ENCODE data around the gene SLC9C1.
A peak's percentile ranks its signal among the peaks of the same experiment; 100 is the strongest.

Gene SLC9C1

DNA sequence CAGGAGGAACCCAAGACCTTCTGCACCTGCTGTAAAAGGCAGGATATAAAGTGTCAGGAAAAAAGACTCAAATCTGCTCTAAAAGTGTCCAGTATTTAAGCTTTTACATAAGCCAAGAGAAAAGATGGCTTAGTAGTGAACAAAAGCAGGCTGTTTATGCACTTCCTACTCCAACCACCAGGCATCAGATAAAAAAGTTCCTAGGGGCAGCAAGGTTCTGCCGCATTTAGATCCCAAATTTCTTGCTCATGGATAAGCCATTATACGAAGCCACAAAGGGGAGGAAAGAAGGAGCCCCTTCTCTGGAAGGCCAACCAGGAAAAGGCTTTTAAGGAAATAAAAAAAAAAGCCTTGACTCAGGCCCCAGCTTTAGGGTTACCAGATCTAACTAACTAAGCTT, 10.6 kb upstream of the SLC9C1 start:
- no peak overlapping the region for H4K8ac ChIP-seq (ENCODE audit: low read length)
- 86% methylated on average over 2 of the region's 2 CpGs for WGBS

DNA sequence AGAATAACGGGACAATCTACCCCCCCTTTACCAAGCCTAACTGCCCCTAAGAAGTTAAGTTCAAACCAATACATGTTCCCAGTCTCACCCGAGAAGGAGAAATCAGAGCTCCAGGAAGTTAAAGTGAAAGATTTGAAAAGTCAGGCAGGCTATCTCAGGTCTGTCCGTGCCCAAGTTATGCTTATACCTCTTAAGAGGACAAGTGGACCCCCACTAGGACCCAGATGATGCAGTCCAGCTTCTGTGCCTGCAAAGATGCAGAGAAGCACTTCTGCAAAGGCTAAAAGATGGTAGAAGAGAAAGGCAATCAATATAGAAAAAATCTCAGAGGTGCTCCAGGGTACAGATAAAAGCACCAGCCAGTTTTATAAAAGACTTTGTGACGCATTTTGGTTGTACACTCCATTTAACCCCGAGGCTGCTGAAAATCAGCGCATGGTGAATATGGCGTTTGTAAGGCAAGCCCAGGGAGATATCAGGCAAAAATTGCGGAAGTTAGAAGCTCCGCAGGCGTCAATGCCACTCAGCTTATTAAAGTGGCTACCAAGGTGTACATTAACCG, 9.8 kb upstream of the SLC9C1 start:
- Histone ChIP-seq H3K27me3 (ENCODE audit: control insufficient read depth in 1 of 2, insufficient read depth in 1 of 2, low read length in 2 of 2) (no peaks in the 10 kb centered on the region), H3K27ac (ENCODE audit: low read length, poor library complexity, severe bottlenecking) (peak overlapping the region; percentile 70), H2BK5ac (ENCODE audit: low read depth, low read length, poor library complexity, severe bottlenecking) (no peak overlapping the region), H3K9me3 (ENCODE audit: control insufficient read depth, low read length) (no peaks in the 10 kb centered on the region), H4K8ac (ENCODE audit: low read length) (peak overlapping the region; percentile 87), H3K4ac (ENCODE audit: low read depth in 1 of 2, low read length in 2 of 2) (peak overlapping the region; percentile 67 to 81), H3K4me3 (ENCODE audit: insufficient read depth in 1 of 2, low read depth in 1 of 2, low read length in 2 of 2) (peak overlapping the region in 1 of 2 experiments; percentile 73), H3K23ac (ENCODE audit: low read length in 2 of 2) (no peak overlapping the region), H3K79me1 (replicated peaks; ENCODE audit: low read length, poor library complexity, severe bottlenecking) (no peaks in the 10 kb centered on the region), H3K4me1 (ENCODE audit: control insufficient read depth, insufficient read depth, low read depth, low read length) (peaks cover 7% of the 10 kb centered on the region), H3K9ac (ENCODE audit: low read length) (peak overlapping the region; percentile 78), H2AFZ (ENCODE audit: low read depth, low read length) (peak overlapping the region; percentile 81), H2BK120ac (ENCODE audit: low read depth, low read length) (no peak overlapping the region), H3K14ac (ENCODE audit: low read length in 2 of 2) (no peak overlapping the region), H2BK12ac (ENCODE audit: low read length in 2 of 2) (no peak overlapping the region), H2BK15ac (ENCODE audit: low read depth, poor library complexity, severe bottlenecking) (no peak overlapping the region), H3K36me3 (ENCODE audit: control insufficient read depth in 1 of 2, insufficient read depth in 2 of 2, low read depth in 1 of 2, low read length in 2 of 2) (no peaks in the 10 kb centered on the region), H4K91ac (ENCODE audit: low read length) (no peak overlapping the region), H3K4me2 (ENCODE audit: low read length, poor library complexity, severe bottlenecking) (peak overlapping the region; percentile 30), H2AK5ac (ENCODE audit: low read length, severe bottlenecking) (no peak overlapping the region), H3K18ac (ENCODE audit: low read depth in 1 of 2, low read length in 2 of 2) (peak overlapping the region; percentile 11 to 81)
- 35% methylated on average over 10 of the region's 11 CpGs for WGBS
- peak; percentile 24 for DNase-seq

More for the DNA sequence above, 10.6 kb upstream of the SLC9C1 start:
- peaks cover 7% of the 10 kb centered on the region for H3K4me1 ChIP-seq (ENCODE audit: control insufficient read depth, insufficient read depth, low read depth, low read length)
- no peak overlapping the region for H3K14ac ChIP-seq (ENCODE audit: low read length in 2 of 2)
- H3K23ac ChIP-seq (ENCODE audit: low read length in 2 of 2) = no peak overlapping the region
- no peak overlapping the region for H3K18ac ChIP-seq (ENCODE audit: low read depth in 1 of 2, low read length in 2 of 2)
- no peaks in the 10 kb centered on the region for H3K9me3 ChIP-seq (ENCODE audit: control insufficient read depth, low read length)
- H4K91ac ChIP-seq (ENCODE audit: low read length) = no peak overlapping the region
- no peak for DNase-seq
- no peaks in the 10 kb centered on the region for H3K27me3 ChIP-seq (ENCODE audit: control insufficient read depth in 1 of 2, insufficient read depth in 1 of 2, low read length in 2 of 2)
- no peaks in the 10 kb centered on the region for H3K79me1 ChIP-seq (replicated peaks; ENCODE audit: low read length, poor library complexity, severe bottlenecking)
- H3K4me3 ChIP-seq (ENCODE audit: insufficient read depth in 1 of 2, low read depth in 1 of 2, low read length in 2 of 2) = peak overlapping the region in 1 of 2 experiments; percentile 73
- no peak overlapping the region for H2BK5ac ChIP-seq (ENCODE audit: low read depth, low read length, poor library complexity, severe bottlenecking)
- H3K27ac ChIP-seq (ENCODE audit: low read length, poor library complexity, severe bottlenecking) = no peak overlapping the region
- peak overlapping the region; percentile 78 for H3K9ac ChIP-seq (ENCODE audit: low read length)
- no peak overlapping the region for H2BK120ac ChIP-seq (ENCODE audit: low read depth, low read length)
- H3K36me3 ChIP-seq (ENCODE audit: control insufficient read depth in 1 of 2, insufficient read depth in 2 of 2, low read depth in 1 of 2, low read length in 2 of 2) = no peaks in the 10 kb centered on the region
- no peak overlapping the region for H3K4ac ChIP-seq (ENCODE audit: low read depth in 1 of 2, low read length in 2 of 2)
- no peak overlapping the region for H2AK5ac ChIP-seq (ENCODE audit: low read length, severe bottlenecking)
- peak overlapping the region; percentile 30 for H3K4me2 ChIP-seq (ENCODE audit: low read length, poor library complexity, severe bottlenecking)
- no peak overlapping the region for H2BK12ac ChIP-seq (ENCODE audit: low read length in 2 of 2)
- no peak overlapping the region for H2BK15ac ChIP-seq (ENCODE audit: low read depth, poor library complexity, severe bottlenecking)
- H2AFZ ChIP-seq (ENCODE audit: low read depth, low read length) = peak overlapping the region; percentile 81

DNA sequence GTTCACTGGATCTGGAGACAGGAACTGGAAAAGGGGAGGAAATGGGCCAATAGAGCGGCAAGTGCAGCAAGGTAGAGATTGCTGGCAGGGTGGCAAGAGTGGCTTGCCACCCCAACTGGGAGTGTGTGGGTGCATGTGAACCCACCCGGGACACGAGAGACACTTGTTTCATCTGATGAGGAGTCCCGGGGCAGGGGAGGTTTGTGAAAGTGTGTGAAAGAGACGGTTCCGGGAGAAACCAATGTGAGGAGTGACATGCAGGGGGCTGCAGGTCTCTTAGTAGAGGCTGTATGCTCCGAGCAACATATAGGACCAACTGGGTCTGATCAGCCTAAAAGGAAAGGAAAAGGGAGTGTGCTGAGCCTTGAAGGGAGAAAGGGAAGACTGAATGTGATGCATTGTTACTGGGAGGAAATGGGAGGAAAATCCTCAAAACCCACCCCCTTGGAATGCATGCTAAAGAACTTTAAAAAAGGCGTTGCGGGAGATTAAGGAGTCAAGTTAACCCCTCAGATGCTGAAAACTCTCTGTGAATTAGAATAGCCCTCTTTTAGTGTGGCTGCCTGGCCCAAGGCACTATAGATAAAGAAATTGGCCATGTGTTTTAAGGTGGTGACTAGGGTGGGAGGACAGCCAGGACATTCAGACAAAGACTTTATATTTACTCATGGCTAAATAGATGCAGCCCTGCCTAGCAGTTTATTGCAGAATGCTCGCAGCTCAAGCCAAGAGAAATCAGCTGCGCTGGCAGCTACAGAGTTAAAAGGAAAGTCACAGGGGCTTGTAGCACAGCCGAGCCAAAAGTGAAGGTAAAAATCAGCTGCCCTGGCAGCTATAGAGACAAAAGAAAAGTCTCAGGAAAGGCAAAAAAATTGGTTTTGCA, 9.1 kb upstream of the SLC9C1 start:
- no peak overlapping the region for H2BK5ac ChIP-seq (ENCODE audit: low read depth, low read length, poor library complexity, severe bottlenecking)
- H3K4me2 ChIP-seq (ENCODE audit: low read length, poor library complexity, severe bottlenecking) = peak overlapping the region; percentile 30
- no peaks in the 10 kb centered on the region for H3K36me3 ChIP-seq (ENCODE audit: control insufficient read depth in 1 of 2, insufficient read depth in 2 of 2, low read depth in 1 of 2, low read length in 2 of 2)
- H3K27me3 ChIP-seq (ENCODE audit: control insufficient read depth in 1 of 2, insufficient read depth in 1 of 2, low read length in 2 of 2) = no peaks in the 10 kb centered on the region
- no peak overlapping the region for H2BK120ac ChIP-seq (ENCODE audit: low read depth, low read length)
- peak; percentile 37 for DNase-seq
- peak overlapping the region; percentile 6 to 63 for H2BK12ac ChIP-seq (ENCODE audit: low read length in 2 of 2)
- peak overlapping the region; percentile 15 for H2BK15ac ChIP-seq (ENCODE audit: low read depth, poor library complexity, severe bottlenecking)
- H3K9me3 ChIP-seq (ENCODE audit: control insufficient read depth, low read length) = no peaks in the 10 kb centered on the region
- H3K4ac ChIP-seq (ENCODE audit: low read depth in 1 of 2, low read length in 2 of 2) = peak overlapping the region in 1 of 2 experiments; percentile 60
- H4K8ac ChIP-seq (ENCODE audit: low read length) = peak overlapping the region; percentile 81
- H3K4me3 ChIP-seq (ENCODE audit: insufficient read depth in 1 of 2, low read depth in 1 of 2, low read length in 2 of 2) = peak overlapping the region; percentile 34 to 73
- H3K18ac ChIP-seq (ENCODE audit: low read depth in 1 of 2, low read length in 2 of 2) = peak overlapping the region; percentile 37 to 81
- H4K91ac ChIP-seq (ENCODE audit: low read length) = no peak overlapping the region
- 29% methylated on average over 11 of the region's 12 CpGs for WGBS
- H3K23ac ChIP-seq (ENCODE audit: low read length in 2 of 2) = no peak overlapping the region
- no peak overlapping the region for H2AK5ac ChIP-seq (ENCODE audit: low read length, severe bottlenecking)
- peak overlapping the region; percentile 70 for H3K27ac ChIP-seq (ENCODE audit: low read length, poor library complexity, severe bottlenecking)
- H3K4me1 ChIP-seq (ENCODE audit: control insufficient read depth, insufficient read depth, low read depth, low read length) = peaks cover 6% of the 10 kb centered on the region
- H3K79me1 ChIP-seq (replicated peaks; ENCODE audit: low read length, poor library complexity, severe bottlenecking) = no peaks in the 10 kb centered on the region
- peak overlapping the region; percentile 46 for H2AFZ ChIP-seq (ENCODE audit: low read depth, low read length)
- no peak overlapping the region for H3K14ac ChIP-seq (ENCODE audit: low read length in 2 of 2)
- H3K9ac ChIP-seq (ENCODE audit: low read length) = peak overlapping the region; percentile 78

DNA sequence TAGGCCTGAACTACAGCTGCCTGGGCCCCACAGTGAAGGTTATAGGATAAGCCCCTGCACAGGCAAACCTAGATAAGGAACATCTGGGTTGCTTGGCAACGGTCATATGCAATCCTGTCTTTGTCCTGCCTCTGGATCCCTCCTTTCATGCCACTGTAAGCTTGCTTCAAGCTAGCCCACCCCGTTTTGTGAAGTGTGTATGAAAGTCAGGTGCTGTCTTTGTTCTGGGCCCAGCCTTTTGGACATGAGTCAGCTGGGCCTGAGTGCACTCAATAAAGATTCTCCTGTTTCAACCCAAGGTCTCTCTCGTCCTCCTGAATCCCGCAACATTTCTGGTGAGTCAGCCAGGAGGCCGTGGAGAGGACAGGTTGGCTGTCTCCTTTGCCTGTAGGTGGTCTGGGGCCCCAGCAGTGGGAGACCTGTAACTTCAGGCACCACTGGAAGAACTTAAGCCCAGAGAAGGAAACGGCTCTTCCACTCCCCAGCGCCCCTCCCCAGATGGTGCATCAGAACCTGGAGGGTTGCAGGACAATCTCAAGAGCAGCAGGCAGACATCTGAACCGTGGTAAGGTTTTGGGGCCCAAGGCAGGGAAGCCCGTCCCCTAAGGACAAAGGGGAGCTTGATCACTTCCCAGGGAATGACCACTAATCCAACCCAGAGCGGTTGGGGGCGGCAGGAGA, 8.3 kb upstream of the SLC9C1 start:
- peak overlapping the region; percentile 41 for H2AK5ac ChIP-seq (ENCODE audit: low read length, severe bottlenecking)
- peak overlapping the region; percentile 30 for H3K4me2 ChIP-seq (ENCODE audit: low read length, poor library complexity, severe bottlenecking)
- H3K4ac ChIP-seq (ENCODE audit: low read depth in 1 of 2, low read length in 2 of 2) = peak overlapping the region; percentile 60 to 79
- H2BK12ac ChIP-seq (ENCODE audit: low read length in 2 of 2) = peak overlapping the region; percentile 18 to 63
- H2AFZ ChIP-seq (ENCODE audit: low read depth, low read length) = peak overlapping the region; percentile 46
- no peak overlapping the region for H4K8ac ChIP-seq (ENCODE audit: low read length)
- H3K4me3 ChIP-seq (ENCODE audit: insufficient read depth in 1 of 2, low read depth in 1 of 2, low read length in 2 of 2) = peak overlapping the region; percentile 31 to 73
- no peak overlapping the region for H2BK5ac ChIP-seq (ENCODE audit: low read depth, low read length, poor library complexity, severe bottlenecking)
- no peaks in the 10 kb centered on the region for H3K36me3 ChIP-seq (ENCODE audit: control insufficient read depth in 1 of 2, insufficient read depth in 2 of 2, low read depth in 1 of 2, low read length in 2 of 2)
- 80% methylated on average over 11 of the region's 11 CpGs for WGBS
- no peak overlapping the region for H4K91ac ChIP-seq (ENCODE audit: low read length)
- peak overlapping the region; percentile 30 to 38 for H3K18ac ChIP-seq (ENCODE audit: low read depth in 1 of 2, low read length in 2 of 2)
- DNase-seq = peak; percentile 43
- H3K79me1 ChIP-seq (replicated peaks; ENCODE audit: low read length, poor library complexity, severe bottlenecking) = no peaks in the 10 kb centered on the region
- H3K23ac ChIP-seq (ENCODE audit: low read length in 2 of 2) = no peak overlapping the region
- no peaks in the 10 kb centered on the region for H3K9me3 ChIP-seq (ENCODE audit: control insufficient read depth, low read length)
- no peak overlapping the region for H3K27ac ChIP-seq (ENCODE audit: low read length, poor library complexity, severe bottlenecking)
- H3K14ac ChIP-seq (ENCODE audit: low read length in 2 of 2) = no peak overlapping the region
- H3K9ac ChIP-seq (ENCODE audit: low read length) = peak overlapping the region; percentile 78
- H2BK120ac ChIP-seq (ENCODE audit: low read depth, low read length) = no peak overlapping the region
- peaks cover 5% of the 10 kb centered on the region for H3K4me1 ChIP-seq (ENCODE audit: control insufficient read depth, insufficient read depth, low read depth, low read length)
- H2BK15ac ChIP-seq (ENCODE audit: low read depth, poor library complexity, severe bottlenecking) = peak overlapping the region; percentile 15
- H3K27me3 ChIP-seq (ENCODE audit: control insufficient read depth in 1 of 2, insufficient read depth in 1 of 2, low read length in 2 of 2) = no peaks in the 10 kb centered on the region
